ENCODE results near the gene COL9A3.

DNA sequence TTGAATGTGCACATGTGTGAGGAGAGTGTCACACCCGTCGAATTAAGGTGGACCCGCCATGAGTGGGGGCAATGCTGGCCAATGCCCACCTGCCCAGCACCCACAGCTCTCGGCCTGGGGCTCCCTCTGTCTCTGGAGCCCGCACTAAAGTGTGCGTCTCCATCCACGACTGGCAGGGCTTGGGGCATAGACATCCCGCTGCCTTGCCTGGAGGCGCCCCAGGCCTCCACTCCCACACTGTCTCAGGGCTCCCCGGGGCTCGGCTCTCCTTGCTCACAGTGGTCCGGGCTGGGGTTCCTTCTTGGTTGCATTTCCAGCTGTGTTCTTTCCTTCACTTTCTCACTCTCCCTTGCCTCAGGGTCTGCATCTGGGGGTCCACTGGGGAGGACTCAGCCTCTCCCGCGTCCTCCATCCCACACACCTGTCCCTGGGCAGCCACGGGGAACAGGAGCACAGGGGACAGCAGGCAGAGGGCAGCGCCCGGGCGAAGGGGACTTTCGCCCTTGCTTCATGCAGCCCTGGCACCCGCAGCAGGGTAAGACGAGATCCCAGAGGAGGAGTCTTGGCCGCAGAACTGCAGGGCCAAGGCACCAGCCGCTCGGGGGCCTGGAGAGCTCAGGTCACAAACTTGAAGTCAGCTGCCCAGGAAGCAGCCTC is 40.7 kb upstream of the COL9A3 start:
- TF ChIP-seq CTCF (IDR thresholded peaks at IDR 0.05; ENCODE audit: poor library complexity, severe bottlenecking) (no peak), RAD21 (conservative IDR thresholded peaks at IDR 0.05) (no peak), TAF1 (IDR thresholded peaks at IDR 0.05; ENCODE audit: low read depth) (no peak), POLR2AphosphoS5 (IDR thresholded peaks at IDR 0.05) (no peak), EZH2 (IDR thresholded peaks at IDR 0.05; ENCODE audit: borderline replicate concordance, insufficient read depth, low read length, poor library complexity, severe bottlenecking) (no peak)

Data from neural cell (in vitro differentiated cells).